ENCODE measurements around the gene FUBP3.

Gene FUBP3

DNA sequence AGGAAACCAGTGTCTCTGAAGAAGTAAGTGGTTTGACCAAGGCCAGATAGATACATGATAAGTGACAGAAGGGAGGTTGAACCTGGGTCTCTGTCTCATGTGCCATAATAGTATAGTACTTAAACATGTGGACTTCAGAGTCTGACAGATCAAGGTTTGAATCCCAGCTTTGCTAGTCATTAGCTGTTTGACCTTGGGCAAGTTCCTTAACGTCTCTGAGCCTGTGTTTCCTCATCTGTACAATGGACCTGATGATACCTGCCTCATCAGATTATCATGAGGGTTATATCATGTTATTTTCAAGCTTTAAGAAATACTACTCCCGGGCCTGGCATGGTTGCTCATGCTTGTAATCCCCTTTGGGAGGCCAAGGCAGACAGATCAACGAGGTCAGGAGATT, 24.9 kb downstream of the FUBP3 start:
- Histone ChIP-seq H3K4me3 (replicated peaks; ENCODE audit: insufficient read depth, low read length) (no peak overlapping the region), H3K27me3 (ENCODE audit: insufficient read depth, poor library complexity, severe bottlenecking) (no peaks in the 10 kb centered on the region), H3K27ac (replicated peaks) (no peak overlapping the region)
- DNase-seq (ENCODE audit: low read depth in 1 of 2, low spot score in 1 of 2): no peak
- TF ChIP-seq, protein P1, sequence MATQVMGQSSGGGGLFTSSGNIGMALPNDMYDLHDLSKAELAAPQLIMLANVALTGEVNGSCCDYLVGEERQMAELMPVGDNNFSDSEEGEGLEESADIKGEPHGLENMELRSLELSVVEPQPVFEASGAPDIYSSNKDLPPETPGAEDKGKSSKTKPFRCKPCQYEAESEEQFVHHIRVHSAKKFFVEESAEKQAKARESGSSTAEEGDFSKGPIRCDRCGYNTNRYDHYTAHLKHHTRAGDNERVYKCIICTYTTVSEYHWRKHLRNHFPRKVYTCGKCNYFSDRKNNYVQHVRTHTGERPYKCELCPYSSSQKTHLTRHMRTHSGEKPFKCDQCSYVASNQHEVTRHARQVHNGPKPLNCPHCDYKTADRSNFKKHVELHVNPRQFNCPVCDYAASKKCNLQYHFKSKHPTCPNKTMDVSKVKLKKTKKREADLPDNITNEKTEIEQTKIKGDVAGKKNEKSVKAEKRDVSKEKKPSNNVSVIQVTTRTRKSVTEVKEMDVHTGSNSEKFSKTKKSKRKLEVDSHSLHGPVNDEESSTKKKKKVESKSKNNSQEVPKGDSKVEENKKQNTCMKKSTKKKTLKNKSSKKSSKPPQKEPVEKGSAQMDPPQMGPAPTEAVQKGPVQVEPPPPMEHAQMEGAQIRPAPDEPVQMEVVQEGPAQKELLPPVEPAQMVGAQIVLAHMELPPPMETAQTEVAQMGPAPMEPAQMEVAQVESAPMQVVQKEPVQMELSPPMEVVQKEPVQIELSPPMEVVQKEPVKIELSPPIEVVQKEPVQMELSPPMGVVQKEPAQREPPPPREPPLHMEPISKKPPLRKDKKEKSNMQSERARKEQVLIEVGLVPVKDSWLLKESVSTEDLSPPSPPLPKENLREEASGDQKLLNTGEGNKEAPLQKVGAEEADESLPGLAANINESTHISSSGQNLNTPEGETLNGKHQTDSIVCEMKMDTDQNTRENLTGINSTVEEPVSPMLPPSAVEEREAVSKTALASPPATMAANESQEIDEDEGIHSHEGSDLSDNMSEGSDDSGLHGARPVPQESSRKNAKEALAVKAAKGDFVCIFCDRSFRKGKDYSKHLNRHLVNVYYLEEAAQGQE (IDR thresholded peaks at IDR 0.05; ENCODE audit: insufficient replicate concordance, low read depth): no peak
- TF ChIP-seq GABPA (IDR thresholded peaks at IDR 0.05; ENCODE audit: low read depth) (no peak), SPI1 (IDR thresholded peaks at IDR 0.05; ENCODE audit: borderline replicate concordance, low read depth) (no peak), POLR2AphosphoS5 (IDR thresholded peaks at IDR 0.05; ENCODE audit: low read depth) (no peak)
- TF ChIP-seq, protein P2, sequence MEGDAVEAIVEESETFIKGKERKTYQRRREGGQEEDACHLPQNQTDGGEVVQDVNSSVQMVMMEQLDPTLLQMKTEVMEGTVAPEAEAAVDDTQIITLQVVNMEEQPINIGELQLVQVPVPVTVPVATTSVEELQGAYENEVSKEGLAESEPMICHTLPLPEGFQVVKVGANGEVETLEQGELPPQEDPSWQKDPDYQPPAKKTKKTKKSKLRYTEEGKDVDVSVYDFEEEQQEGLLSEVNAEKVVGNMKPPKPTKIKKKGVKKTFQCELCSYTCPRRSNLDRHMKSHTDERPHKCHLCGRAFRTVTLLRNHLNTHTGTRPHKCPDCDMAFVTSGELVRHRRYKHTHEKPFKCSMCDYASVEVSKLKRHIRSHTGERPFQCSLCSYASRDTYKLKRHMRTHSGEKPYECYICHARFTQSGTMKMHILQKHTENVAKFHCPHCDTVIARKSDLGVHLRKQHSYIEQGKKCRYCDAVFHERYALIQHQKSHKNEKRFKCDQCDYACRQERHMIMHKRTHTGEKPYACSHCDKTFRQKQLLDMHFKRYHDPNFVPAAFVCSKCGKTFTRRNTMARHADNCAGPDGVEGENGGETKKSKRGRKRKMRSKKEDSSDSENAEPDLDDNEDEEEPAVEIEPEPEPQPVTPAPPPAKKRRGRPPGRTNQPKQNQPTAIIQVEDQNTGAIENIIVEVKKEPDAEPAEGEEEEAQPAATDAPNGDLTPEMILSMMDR (IDR thresholded peaks at IDR 0.05; ENCODE audit: insufficient read depth, low read length): no peak

DNA sequence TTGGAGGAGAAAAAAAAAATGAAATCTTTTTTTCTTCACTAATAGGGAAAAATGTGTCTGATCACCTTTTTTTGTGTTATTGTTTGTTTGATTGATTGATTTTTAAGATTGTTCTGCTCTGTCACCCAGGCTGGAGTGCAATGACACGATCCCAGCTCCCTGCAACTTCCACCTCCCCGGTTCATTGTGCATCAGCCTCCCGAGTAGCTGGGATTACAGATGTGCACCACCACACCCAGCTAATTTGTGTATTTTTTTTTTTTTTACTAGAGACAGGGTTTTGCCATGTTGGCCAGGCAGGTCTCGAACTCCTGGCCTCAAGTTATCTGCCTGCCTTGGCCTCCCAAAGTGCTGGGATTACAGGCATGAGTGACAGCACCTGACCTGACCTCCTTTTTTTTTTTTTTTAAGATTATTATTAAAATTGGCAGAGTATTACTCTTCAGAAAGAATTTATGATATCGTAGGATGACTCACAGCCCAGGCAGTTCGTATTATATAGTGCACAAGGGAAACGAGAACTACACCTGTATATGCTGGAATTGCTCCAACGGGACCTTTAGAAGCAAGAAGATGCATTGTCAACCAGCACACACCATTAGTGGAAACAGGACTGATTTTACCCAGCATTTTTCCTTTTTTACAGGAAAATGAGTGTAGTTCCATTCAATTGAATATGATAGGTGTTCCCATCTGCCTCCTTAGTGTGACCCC, 27.7 kb downstream of the FUBP3 start:
- no peak for DNase-seq (ENCODE audit: low read depth in 1 of 2, low spot score in 1 of 2)
- TF ChIP-seq, protein P2 (IDR thresholded peaks at IDR 0.05; ENCODE audit: insufficient read depth, low read length): no peak
- TF ChIP-seq POLR2AphosphoS5 (IDR thresholded peaks at IDR 0.05; ENCODE audit: low read depth) (no peak), SPI1 (IDR thresholded peaks at IDR 0.05; ENCODE audit: borderline replicate concordance, low read depth) (no peak), GABPA (IDR thresholded peaks at IDR 0.05; ENCODE audit: low read depth) (no peak)
- TF ChIP-seq, protein P1 (IDR thresholded peaks at IDR 0.05; ENCODE audit: insufficient replicate concordance, low read depth): no peak
- no peak overlapping the region for H3K27ac ChIP-seq (replicated peaks)
- no peak overlapping the region for H3K4me3 ChIP-seq (replicated peaks; ENCODE audit: insufficient read depth, low read length)
- H3K27me3 ChIP-seq (ENCODE audit: insufficient read depth, poor library complexity, severe bottlenecking): no peaks in the 10 kb centered on the region

DNA sequence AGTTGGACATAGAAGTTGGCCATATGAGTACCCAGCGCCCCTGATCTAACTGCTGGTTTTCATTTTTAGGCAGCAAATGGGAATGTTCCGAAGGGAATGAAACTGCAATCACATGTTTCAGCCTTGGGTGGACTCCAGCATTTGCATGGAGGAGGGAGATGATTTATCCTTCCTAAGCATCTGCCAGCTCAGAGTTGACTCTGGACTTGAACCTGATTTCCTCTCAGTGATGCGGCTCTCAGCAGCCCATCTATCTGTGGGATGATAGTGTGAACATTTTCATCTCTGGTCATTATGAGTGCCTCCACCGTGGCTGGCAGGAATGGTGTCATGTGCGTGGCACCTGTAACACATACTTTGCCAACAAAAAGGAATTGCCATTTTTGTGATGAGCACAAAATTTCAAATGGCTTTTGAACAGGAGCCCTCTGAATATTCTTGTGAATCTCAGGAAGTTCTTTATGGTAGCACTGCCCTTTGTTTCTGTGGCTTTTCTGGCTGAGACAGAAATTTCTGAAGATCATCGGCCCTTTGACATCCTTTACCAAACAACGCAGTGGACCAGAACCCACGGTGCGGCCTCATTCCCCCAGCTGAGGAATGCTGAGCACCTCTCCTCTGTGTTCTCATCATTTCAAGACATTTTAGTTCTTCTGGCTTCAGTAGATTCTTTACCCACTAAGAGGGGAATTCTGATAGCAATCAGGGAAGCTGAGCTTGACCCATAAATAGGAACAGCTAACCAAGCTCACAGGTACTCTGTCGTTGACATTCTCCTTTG, 28.5 kb downstream of the FUBP3 start:
- H3K4me3 ChIP-seq (replicated peaks; ENCODE audit: insufficient read depth, low read length): no peak overlapping the region
- TF ChIP-seq GABPA (IDR thresholded peaks at IDR 0.05; ENCODE audit: low read depth) (no peak), POLR2AphosphoS5 (IDR thresholded peaks at IDR 0.05; ENCODE audit: low read depth) (no peak), SPI1 (IDR thresholded peaks at IDR 0.05; ENCODE audit: borderline replicate concordance, low read depth) (no peak)
- TF ChIP-seq, protein P2 (IDR thresholded peaks at IDR 0.05; ENCODE audit: insufficient read depth, low read length): no peak
- TF ChIP-seq, protein P1 (IDR thresholded peaks at IDR 0.05; ENCODE audit: insufficient replicate concordance, low read depth): no peak
- no peak for DNase-seq (ENCODE audit: low read depth in 1 of 2, low spot score in 1 of 2)
- no peak overlapping the region for H3K27ac ChIP-seq (replicated peaks)
- H3K27me3 ChIP-seq (ENCODE audit: insufficient read depth, poor library complexity, severe bottlenecking): no peaks in the 10 kb centered on the region
